SK-N-MC (cell line): ENCODE results near the gene NF2.

Source experiments
- EZH2 ChIP-seq: fragments of 200-600 bp; sonication (generic); IDR thresholded peaks from one replicate; pipeline ENCODE4 v1.6.1; 2017; ENCODE audit warnings: antibody characterized with exemption
- POLR2AphosphoS5 ChIP-seq: IDR thresholded peaks from 2 replicates; pipeline ENCODE4 v1.6.1; 2012; ENCODE audit warnings: mild to moderate bottlenecking, low read depth, low read length, borderline replicate concordance

DNA sequence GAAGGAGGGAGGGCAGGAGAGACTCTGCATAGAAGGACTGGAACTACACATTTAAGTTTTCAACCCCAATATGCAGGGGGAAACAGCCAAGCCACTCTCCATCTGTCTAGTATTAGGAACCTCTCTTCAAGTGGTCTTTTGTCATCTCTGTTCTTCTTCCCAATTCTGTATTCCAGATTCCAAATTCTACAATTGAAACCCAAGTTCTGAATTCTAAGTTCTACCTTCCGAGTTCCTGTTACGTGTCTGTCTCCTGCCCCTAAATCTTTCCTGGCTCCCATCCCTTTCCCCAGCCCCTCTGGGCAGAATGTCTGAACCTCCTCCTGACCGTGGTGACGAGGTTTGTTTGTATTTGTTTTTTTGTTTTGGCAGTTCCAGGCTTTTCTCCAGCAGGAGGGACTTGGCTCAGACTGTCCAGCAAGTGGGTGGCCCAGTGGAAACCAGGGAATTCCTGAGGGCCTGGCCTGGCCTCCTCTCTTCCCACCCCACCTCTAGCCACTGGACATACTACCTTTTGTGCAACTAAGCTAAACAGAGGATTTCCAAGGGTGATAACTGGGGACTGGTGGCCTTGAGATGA is 48.3 kb upstream of the NF2 start:
- no peak for TF ChIP-seq EZH2
- no peak for TF ChIP-seq POLR2AphosphoS5
